ENCODE results near the gene BPIFA2. TPM values are rescaled to one million over a fixed set of nuclear protein-coding genes. Genes with fewer than 3 reads are reported as not detected.

The BPIFA2 gene
- total and polyA plus RNA-seq, 10 of the 15 experiments (the other 5 are each of a cell fraction or from before 2014, with no cell fraction given), result not detected

GRCh38 chr20:33199026-33199425 lies 31.1 kb downstream of the BPIFA2 start:
- H2AFZ ChIP-seq (ENCODE audit: control insufficient read depth, low read depth, low read length), result no peak overlapping the region
- H4K20me1 ChIP-seq (ENCODE audit: control insufficient read depth, insufficient read depth), result no peaks in the 10 kb centered on the region
- H3K9me3 ChIP-seq (replicated peaks; ENCODE audit: control insufficient read depth, insufficient read depth, low read length), result no peaks in the 10 kb centered on the region
- H3K79me2 ChIP-seq (ENCODE audit: control insufficient read depth, insufficient read depth, low read length), result no peaks in the 10 kb centered on the region
- 7% methylated on average over 3 of the region's 3 CpGs for WGBS (ENCODE audit: insufficient coverage, insufficient replicate concordance, low lambda C conversion rate, missing lambda C conversion rate)
- no peak overlapping the region for H3K27ac ChIP-seq (ENCODE audit: control insufficient read depth, insufficient read depth)
- no peaks in the 10 kb centered on the region for H3K36me3 ChIP-seq (ENCODE audit: control insufficient read depth in 2 of 2, insufficient read depth in 2 of 2, low read length in 1 of 2)
- TF ChIP-seq CEBPZ (IDR thresholded peaks at IDR 0.05; ENCODE audit: low read depth, low read length), result no peak
- TF ChIP-seq NRF1 (conservative IDR thresholded peaks at IDR 0.05; ENCODE audit: low read depth, low read length), result no peak
- no peak for TF ChIP-seq IKZF2 (IDR thresholded peaks at IDR 0.05)
- no peak for TF ChIP-seq IRF3 (IDR thresholded peaks at IDR 0.05)
- no peak for TF ChIP-seq ZNF622 (IDR thresholded peaks at IDR 0.05)
- no peak overlapping the region for H3K9ac ChIP-seq (ENCODE audit: control insufficient read depth, insufficient read depth, low read length)
- ChIA-PET POLR2A (no interaction called here), CTCF (no interaction called here), RAD21 (ENCODE audit: unreplicated experiment) (interaction anchor here (0.5 kb wide), 1 partner anchor 100 kb away, joined by 3 read pairs; no protein-coding TSS in a partner anchor), SMC1A (ENCODE audit: uncharacterized antibody, unreplicated experiment) (no interaction called here)
- H3K4me2 ChIP-seq (ENCODE audit: control insufficient read depth, insufficient read depth), result no peak overlapping the region
- H3K4me3 ChIP-seq, result no peak overlapping the region
- in situ Hi-C loops (cut with MboI) (no loop called here), intact Hi-C loops (cut with micrococcal nuclease; ENCODE audit: unreplicated experiment) (no loop called here)
- no peaks in the 10 kb centered on the region; a peak in 2 of 4 replicates for H3K27me3 ChIP-seq (replicated peaks in 1 of 2; ENCODE audit: control insufficient read depth in 2 of 2, insufficient read depth in 2 of 2, low read length in 1 of 2)
- FAIRE-seq (no peak), DNase-seq (ENCODE audit: low read depth, low spot score) (no peak), ATAC-seq (no peak)
- H3K4me1 ChIP-seq (ENCODE audit: control insufficient read depth, insufficient read depth, low read length), result no peaks in the 10 kb centered on the region
- BruUV-seq (replicated peaks), result no TSS peak
